GM18517 (cell line): ENCODE data around the gene RDH5.

Experiments
- ATAC-seq: cut with Tn5 transposase; IDR thresholded peaks from one replicate; pipeline ENCODE4 v1.9.1; 2021; ENCODE audit warnings: mild to moderate bottlenecking, moderate library complexity; ENCODE audit not compliant: unreplicated experiment

The RDH5 gene

DNA sequence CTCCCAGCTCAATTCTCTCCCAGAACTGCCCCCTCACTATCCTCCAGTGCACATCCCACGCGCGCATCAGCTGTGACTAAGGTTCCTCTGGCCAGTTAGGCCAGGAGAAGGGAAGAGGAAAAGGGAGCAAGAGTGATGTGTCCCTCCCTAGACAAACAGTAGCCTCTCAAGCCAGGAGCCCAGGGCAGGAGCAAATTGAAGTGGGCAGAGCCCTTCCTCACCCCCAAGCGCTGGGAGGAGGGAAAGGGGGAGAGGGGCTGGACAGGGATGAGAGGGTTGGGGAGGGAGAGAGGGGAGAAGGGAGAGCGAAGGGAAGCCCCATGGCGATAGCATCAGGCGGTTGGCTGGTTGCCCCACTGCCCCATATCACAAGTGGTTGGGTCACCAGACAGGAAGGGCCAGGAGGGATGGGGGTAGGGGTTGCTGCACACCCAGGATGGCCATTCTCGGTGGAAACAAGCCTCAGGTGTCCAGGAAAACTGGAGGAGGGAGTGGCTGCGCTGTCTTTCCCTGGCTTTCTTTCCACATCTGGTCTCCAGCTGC lies 7.5 kb downstream of the RDH5 start:
- ATAC-seq: no peak

GRCh38 chr12:55728186-55728938 lies 8.2 kb downstream of the RDH5 start:
- peak; percentile 27 for ATAC-seq

DNA sequence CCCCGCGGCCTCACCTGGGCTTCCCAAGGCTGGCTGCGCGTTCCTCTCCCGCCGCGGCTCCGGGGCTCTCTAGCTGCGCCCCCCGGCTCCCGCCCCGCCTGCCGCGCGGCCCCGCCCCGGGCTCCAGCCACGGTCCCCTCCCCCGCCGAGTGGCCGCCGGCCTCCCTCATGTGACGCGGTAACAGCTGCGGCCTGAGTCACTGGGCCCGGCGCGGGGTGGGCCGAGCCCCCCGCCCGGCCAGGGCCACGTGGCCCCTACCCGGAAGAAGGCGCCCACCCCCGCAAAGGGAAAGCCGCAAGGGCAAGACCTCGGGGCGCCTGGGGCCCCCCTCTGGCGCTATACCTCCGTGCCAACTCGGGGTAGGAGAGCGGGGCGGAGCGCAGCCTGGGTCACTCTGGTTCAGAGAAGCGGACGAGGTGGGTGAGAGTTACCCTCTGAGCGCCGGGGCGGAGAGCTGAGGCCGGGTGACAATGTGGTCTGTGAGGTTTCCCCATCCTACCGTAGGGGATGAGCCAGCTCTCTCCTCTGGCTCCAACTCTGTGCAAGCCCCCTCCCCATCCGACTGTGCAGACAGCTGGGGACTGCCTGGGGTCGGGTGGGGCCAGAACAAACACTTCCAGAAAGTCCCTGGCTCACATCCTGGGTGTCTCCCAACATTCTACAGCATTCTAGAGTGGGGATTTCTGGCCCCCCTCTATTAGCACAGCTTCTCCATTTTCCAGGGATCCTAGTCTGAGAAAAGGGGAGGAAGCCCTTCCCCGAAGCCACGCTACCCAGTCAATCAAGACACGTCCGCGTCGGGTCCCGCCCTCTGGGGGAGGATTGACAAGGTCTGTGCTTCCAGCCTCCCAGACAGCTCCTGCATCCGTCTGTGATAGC lies 9.0 kb downstream of the RDH5 start, which contains the start of gene CD63:
Gene CD63, minus strand, starts transcription at position 71 of the 880 bp plus-strand sequence. CDS start 668 bp downstream, outside the sequence.
- peak; percentile 54 for ATAC-seq

GRCh38 chr12:55729819-55730818 lies 9.9 kb downstream of the RDH5 start:
- peak; percentile 40 for ATAC-seq

- ATAC-seq: no peak
Observed at GRCh38 chr12:55732288-55732687, 12.1 kb downstream of the RDH5 start.

DNA sequence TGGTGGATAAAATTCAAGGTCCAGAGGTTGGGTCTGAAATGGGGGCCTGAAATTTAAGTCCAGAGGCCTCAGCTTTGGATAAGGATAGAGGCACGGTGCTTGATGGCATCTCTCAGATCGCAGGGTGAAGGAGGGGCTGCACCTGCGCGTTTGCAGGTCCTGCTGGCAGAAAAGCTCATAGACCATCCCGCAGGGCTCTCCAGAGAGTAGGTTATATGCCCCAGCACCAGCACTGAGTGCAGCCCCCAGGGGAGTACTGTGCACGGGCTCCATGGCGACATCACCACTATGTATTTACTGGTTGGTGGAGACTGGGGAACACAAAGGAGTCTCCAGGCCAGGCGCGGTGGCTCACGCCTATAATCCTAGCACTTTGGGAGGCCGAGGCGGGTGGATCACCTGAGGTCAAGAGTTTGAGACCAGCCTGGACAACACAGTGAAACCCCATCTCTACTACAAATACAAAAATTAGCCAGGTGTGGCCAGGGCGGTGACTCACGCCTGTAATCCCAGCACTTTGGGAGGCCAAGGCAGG lies 12.9 kb downstream of the RDH5 start:
- no peak for ATAC-seq

- no peak for ATAC-seq
Observed at GRCh38 chr12:55733858-55734257, 13.7 kb downstream of the RDH5 start.

- ATAC-seq: no peak
Observed at GRCh38 chr12:55734595-55734994, 14.4 kb downstream of the RDH5 start.

GRCh38 chr12:55736076-55736475 lies 15.9 kb downstream of the RDH5 start:
- no peak for ATAC-seq

DNA sequence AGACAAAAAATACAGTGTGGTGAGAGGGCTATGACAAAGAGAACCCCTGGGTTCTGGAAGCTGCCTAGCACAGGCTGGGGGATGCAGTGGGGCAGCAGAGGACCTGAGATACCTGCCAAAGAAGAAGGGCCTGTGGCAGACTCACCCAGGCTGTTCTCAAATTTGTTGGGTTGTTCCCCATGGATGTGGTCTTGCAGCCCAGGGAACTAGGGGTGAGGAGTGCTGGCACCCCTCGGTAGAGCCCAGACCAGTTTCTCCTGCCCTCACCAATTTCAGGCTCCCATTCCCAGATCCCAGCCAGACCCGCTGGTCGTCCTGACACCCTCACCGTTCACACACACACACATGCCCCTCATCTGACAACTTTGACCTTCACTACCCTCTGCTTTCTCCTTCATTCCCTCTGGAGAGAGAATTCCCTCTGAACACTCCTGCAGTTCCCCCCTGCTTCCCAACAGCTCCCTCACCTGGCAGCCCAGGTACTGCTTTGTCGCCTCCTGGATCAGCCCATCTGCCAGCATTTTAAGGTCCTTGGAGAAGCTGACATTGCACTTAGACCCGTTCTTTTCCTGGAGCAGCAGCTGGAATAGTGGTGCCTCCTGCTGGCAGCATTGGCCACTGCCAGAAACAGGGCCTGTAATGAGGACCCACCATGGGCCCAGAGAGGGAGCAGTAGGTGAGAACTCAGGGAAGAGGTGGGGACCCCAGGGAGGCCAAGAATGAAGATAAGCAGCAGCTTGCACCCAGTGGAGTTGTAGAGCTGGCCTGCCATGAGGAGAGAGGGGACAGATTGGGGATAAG lies 16.8 kb downstream of the RDH5 start:
- ATAC-seq: no peak

DNA sequence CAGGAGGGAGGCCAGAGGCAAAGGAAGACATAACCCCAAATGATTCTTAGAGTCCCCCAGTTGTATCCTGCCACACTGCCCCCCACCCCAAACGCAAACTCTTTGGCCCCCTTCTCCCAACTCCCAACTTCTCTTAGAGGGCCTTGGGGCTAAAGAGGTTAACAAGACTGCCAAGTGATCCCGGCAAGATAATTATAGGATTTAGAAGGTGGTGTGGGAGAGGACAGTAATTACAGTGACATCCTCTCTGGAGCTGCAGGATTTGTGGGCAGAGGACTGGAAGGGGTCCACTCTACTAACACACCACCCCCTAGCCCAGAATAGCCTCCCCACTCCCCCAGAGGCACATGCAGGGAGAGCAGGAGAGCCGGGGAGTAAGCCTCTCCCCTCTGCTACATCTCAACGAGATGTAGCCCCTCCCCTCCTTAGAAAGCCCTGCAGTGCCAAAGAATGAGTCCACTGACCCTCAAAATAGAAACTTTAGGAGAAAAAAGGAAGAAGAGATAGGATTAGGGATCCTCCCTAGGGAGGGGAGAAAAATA lies 17.5 kb downstream of the RDH5 start:
- no peak for ATAC-seq

DNA sequence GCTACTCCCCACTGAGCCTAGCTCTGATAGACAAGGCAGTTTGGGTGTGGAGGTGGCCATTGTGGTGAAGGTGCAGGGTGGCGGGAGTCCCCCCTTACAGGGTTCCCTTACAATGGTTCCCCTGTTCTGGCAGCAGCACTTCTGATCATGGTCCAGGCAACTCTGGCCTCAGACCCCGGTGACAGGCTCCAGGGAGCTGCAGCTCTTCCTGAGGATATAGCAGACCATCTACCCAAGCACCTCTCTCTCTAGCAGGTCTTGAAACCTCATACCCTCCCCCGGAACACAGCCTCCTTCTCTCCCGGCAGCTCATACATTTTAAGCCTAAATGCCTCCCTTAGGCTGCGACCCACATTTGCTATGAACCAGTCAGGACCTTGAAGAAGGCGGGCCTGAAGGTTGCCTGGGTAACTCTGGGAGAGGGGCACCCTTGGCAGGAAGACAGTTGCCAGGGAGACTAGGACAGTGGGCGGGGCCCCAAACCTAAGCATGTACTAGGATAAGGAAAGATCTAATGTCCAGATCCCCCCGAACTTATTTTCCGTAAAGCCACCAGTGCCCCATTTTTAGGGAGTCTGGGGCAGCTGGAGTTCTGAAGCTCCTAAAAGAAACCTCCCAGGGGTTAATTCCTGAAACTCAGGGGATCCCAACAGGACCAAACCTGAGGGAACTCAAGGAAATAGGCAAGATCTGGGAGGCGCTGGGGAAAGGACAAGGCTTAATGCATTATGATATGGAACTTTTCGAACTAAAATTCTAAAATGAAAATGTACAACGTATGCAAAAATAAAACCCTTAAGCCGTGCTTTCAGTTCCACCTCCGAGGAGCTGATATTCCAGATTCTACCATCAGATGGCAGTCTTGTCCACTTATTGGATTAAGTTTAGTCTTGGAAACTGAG lies 18.2 kb downstream of the RDH5 start:
- peak; percentile 85 for ATAC-seq

DNA sequence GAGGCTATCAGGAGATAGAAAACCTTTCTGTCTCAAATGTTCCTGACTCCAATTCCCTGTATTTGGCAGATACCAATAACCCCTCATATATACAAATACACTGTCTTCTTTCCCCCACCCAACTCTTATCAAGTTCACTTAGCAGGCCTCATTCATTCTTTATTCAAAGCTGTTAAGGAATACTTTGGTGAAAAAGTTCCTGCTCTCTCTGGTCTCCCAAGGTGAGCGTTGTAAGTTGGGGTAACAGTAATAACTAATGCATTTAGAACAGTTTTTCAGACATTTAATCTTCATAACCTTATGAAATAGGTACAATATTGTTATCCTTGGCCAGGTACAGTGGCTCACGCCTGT lies 18.8 kb downstream of the RDH5 start:
- no peak for ATAC-seq

DNA sequence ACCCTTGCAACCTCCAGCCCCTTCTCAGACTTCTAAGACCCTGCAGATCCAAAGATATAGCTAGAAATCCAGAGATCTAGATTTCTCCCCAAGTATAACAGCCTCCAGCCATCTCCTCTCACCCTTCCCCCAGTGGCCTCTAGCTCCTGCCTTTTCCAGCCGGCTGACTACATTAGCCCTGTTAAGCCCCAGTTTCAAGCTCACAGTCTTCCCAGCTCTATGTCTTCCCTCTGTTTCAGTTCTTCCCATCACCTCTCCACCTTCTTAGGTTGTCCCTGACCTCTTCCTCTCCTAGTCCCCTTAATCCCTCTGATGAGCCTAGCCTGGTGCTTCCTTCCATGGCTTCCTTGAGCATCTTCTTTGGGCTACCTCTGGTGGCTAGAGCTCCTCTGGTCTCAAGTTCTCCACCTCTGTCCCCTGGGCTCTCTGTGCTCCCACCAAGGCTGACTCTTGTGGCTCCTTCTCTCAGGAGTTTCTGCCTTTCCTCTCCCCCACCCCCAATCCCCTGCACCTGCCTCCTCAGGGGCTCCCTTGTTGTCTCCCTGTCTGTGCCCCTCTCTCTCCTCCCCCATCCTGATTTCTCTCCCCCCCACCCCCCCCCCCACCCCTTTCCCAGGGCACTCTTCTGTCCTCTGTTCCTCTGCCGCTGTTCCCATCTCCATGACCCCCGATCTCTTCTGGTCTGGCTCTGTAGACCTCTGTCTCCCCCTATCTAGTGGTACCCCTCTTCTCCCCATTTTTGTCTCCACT lies 21.9 kb downstream of the RDH5 start:
- ATAC-seq: no peak

GRCh38 chr12:55742719-55743405 lies 22.7 kb downstream of the RDH5 start, which contains the start of gene GDF11:
TSS of gene GDF11 (plus strand) at chr12:55743122. CDS start at chr12:55743317, 195 bp downstream.
- peak; percentile 20 for ATAC-seq

GRCh38 chr12:55743406-55744339 lies 23.5 kb downstream of the RDH5 start:
- peak; percentile 54 for ATAC-seq
